ENCODE results near the gene KCMF1.

The KCMF1 gene

DNA sequence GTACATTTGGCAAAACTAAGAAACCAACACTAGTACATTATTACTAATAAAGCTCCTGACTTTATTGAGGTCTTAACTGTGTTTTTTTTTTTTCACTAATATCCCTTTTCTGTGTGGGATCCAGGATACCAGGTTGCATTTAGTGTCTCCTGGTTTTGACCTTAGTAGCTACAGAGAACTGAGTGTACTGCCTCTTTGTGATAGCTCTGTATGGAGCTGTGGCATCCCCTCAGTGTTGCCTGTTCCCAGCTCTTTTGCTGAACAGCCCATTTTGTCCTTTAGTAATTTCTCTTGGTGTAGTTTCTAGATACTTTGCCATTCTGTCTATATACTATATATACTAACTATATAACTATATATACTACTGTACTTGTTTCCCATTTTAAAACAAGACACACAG lies 31.6 kb downstream of the KCMF1 start:
- Histone ChIP-seq H3K36me3 (ENCODE audit: low read length) (no peaks in the 10 kb centered on the region), H4K20me1 (ENCODE audit: low read depth, low read length) (0 out of 2 replicates have a peak, but pooled peaks cover 9% of the 10 kb centered on the region)

DNA sequence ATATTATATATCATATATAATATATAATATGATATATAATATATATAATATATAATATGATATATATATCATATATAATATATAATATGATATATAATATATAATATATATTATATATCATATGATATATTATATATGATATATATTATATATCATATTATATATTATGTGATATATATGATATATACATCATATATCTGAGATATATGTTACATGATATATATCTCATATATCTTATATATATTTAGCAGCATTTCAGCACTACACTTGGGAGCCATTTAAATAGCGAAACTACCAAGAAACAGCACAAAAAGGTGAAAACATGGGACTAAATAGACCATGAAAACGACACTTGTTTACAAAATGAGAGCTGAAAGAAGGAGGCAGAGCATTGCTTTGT lies 37.3 kb downstream of the KCMF1 start:
- peaks cover 14% of the 10 kb centered on the region for H4K20me1 ChIP-seq (ENCODE audit: low read depth, low read length)
- H3F3A ChIP-seq (ENCODE audit: insufficient read depth): no peaks in the 10 kb centered on the region
- H3K9me2 ChIP-seq (replicated peaks; ENCODE audit: insufficient read depth, low read length): no peaks in the 10 kb centered on the region
- no peak overlapping the region for H3K27ac ChIP-seq (ENCODE audit: low read depth, low read length)
- no peaks in the 10 kb centered on the region for H3K9me3 ChIP-seq (ENCODE audit: insufficient read depth, low read length)
- peaks cover 94% of the 10 kb centered on the region for H3K79me2 ChIP-seq (ENCODE audit: insufficient read depth, low read length)
- no peak overlapping the region for H2AFZ ChIP-seq (ENCODE audit: low read depth, low read length, severe bottlenecking)
- no peaks in the 10 kb centered on the region for H3K36me3 ChIP-seq (ENCODE audit: low read length)
- no peak overlapping the region for H3K9ac ChIP-seq (ENCODE audit: low read length)
- H3K27me3 ChIP-seq (ENCODE audit: low read length): no peaks in the 10 kb centered on the region
- no peak overlapping the region for H3K4me2 ChIP-seq (ENCODE audit: low read depth, low read length, poor library complexity, severe bottlenecking)
- TF ChIP-seq EZH2phosphoT487 (conservative IDR thresholded peaks at IDR 0.05; ENCODE audit: low read length): no peak
- H3K4me3 ChIP-seq (ENCODE audit: insufficient read depth, low read length, poor library complexity, severe bottlenecking): no peak overlapping the region

More for the DNA sequence above, 31.6 kb downstream of the KCMF1 start:
- Histone ChIP-seq H3K79me2 (ENCODE audit: insufficient read depth, low read length) (peaks cover 96% of the 10 kb centered on the region), H3F3A (ENCODE audit: insufficient read depth) (no peaks in the 10 kb centered on the region), H3K27me3 (ENCODE audit: low read length) (no peaks in the 10 kb centered on the region), H2AFZ (ENCODE audit: low read depth, low read length, severe bottlenecking) (no peak overlapping the region), H3K4me3 (ENCODE audit: insufficient read depth, low read length, poor library complexity, severe bottlenecking) (no peak overlapping the region), H3K9ac (ENCODE audit: low read length) (no peak overlapping the region), H3K9me3 (ENCODE audit: insufficient read depth, low read length) (no peaks in the 10 kb centered on the region), H3K9me2 (replicated peaks; ENCODE audit: insufficient read depth, low read length) (no peaks in the 10 kb centered on the region), H3K27ac (ENCODE audit: low read depth, low read length) (no peak overlapping the region), H3K4me2 (ENCODE audit: low read depth, low read length, poor library complexity, severe bottlenecking) (no peak overlapping the region)
- no peak for TF ChIP-seq EZH2phosphoT487 (conservative IDR thresholded peaks at IDR 0.05; ENCODE audit: low read length)
- TF ChIP-seq, protein P1, sequence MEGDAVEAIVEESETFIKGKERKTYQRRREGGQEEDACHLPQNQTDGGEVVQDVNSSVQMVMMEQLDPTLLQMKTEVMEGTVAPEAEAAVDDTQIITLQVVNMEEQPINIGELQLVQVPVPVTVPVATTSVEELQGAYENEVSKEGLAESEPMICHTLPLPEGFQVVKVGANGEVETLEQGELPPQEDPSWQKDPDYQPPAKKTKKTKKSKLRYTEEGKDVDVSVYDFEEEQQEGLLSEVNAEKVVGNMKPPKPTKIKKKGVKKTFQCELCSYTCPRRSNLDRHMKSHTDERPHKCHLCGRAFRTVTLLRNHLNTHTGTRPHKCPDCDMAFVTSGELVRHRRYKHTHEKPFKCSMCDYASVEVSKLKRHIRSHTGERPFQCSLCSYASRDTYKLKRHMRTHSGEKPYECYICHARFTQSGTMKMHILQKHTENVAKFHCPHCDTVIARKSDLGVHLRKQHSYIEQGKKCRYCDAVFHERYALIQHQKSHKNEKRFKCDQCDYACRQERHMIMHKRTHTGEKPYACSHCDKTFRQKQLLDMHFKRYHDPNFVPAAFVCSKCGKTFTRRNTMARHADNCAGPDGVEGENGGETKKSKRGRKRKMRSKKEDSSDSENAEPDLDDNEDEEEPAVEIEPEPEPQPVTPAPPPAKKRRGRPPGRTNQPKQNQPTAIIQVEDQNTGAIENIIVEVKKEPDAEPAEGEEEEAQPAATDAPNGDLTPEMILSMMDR (IDR thresholded peaks at IDR 0.05; ENCODE audit: insufficient read depth, low read length, poor library complexity, severe bottlenecking): no peak

DNA sequence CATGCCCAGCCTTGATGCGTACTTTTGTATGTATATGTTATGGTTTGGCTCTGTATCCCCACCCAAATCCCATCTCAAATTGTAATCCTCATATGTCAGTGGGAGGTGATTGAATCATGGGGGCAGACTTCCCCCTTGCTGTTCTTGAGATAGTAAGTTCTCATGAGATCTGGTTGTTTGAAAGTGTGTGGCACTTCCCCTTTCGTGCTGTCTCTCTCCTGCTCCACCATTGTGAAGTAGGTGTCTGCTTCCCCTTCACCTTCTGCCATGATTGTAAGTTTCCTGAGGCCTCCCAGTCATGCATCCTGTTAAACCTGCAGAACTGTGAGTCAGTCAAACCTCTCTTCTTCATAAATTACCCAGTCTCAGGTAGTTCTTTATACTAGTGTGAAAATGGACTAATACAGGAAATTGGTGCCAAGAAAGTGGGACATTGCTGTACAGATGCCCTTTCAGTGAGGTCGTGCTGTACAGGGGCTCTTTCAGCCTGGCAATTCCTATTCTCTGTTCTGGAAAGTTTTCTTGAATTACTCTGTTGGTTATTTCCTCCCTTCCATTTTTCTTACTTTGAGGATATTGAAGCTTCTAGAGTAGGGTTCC lies 38.2 kb downstream of the KCMF1 start:
- TF ChIP-seq, protein P1 (IDR thresholded peaks at IDR 0.05; ENCODE audit: insufficient read depth, low read length, poor library complexity, severe bottlenecking): no peak
- TF ChIP-seq EZH2phosphoT487 (conservative IDR thresholded peaks at IDR 0.05; ENCODE audit: low read length): no peak
- peaks cover 14% of the 10 kb centered on the region for H4K20me1 ChIP-seq (ENCODE audit: low read depth, low read length)

DNA sequence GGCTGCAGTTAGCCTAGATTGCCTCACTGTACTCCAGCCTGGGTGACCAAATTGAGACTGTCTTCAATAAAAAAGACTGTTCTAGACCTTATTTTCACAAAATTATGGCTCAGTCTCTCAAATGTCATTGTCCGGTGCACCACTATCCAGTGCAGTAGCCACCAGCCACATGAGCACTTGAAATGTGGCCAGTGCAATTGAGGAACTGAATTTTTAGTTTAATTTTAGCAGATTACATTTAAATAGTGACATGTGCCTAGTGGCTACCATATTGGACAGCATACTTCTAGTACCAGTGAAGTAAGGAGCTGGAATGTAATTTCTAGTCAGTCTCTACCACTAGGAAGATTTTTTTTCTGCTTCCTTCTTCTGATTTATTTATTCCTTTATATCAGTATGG lies 39.4 kb downstream of the KCMF1 start:
- no peak overlapping the region for H3K9ac ChIP-seq (ENCODE audit: low read length)
- no peaks in the 10 kb centered on the region for H3K27me3 ChIP-seq (ENCODE audit: low read length)
- TF ChIP-seq EZH2phosphoT487 (conservative IDR thresholded peaks at IDR 0.05; ENCODE audit: low read length): no peak
- TF ChIP-seq, protein P1 (IDR thresholded peaks at IDR 0.05; ENCODE audit: insufficient read depth, low read length, poor library complexity, severe bottlenecking): no peak
- H3K27ac ChIP-seq (ENCODE audit: low read depth, low read length): no peak overlapping the region
- H3F3A ChIP-seq (ENCODE audit: insufficient read depth): peaks cover 8% of the 10 kb centered on the region; the same call in 1 of the 2 replicates
- H3K4me3 ChIP-seq (ENCODE audit: insufficient read depth, low read length, poor library complexity, severe bottlenecking): no peak overlapping the region
- peaks cover 18% of the 10 kb centered on the region for H4K20me1 ChIP-seq (ENCODE audit: low read depth, low read length)
- H3K79me2 ChIP-seq (ENCODE audit: insufficient read depth, low read length): peaks cover 97% of the 10 kb centered on the region
- no peaks in the 10 kb centered on the region for H3K9me2 ChIP-seq (replicated peaks; ENCODE audit: insufficient read depth, low read length)
- H3K4me2 ChIP-seq (ENCODE audit: low read depth, low read length, poor library complexity, severe bottlenecking): no peak overlapping the region
- H3K9me3 ChIP-seq (ENCODE audit: insufficient read depth, low read length): no peaks in the 10 kb centered on the region
- H2AFZ ChIP-seq (ENCODE audit: low read depth, low read length, severe bottlenecking): no peak overlapping the region
- H3K36me3 ChIP-seq (ENCODE audit: low read length): no peaks in the 10 kb centered on the region

More for the DNA sequence above, 38.2 kb downstream of the KCMF1 start:
- Histone ChIP-seq H3K9ac (ENCODE audit: low read length) (no peak overlapping the region), H3K4me3 (ENCODE audit: insufficient read depth, low read length, poor library complexity, severe bottlenecking) (no peak overlapping the region), H3K36me3 (ENCODE audit: low read length) (no peaks in the 10 kb centered on the region), H2AFZ (ENCODE audit: low read depth, low read length, severe bottlenecking) (no peak overlapping the region), H3K4me2 (ENCODE audit: low read depth, low read length, poor library complexity, severe bottlenecking) (no peak overlapping the region), H3K9me2 (replicated peaks; ENCODE audit: insufficient read depth, low read length) (no peaks in the 10 kb centered on the region), H3F3A (ENCODE audit: insufficient read depth) (0 out of 2 replicates have a peak, but pooled peaks cover 3% of the 10 kb centered on the region), H3K27ac (ENCODE audit: low read depth, low read length) (no peak overlapping the region), H3K79me2 (ENCODE audit: insufficient read depth, low read length) (peaks cover 94% of the 10 kb centered on the region), H3K27me3 (ENCODE audit: low read length) (no peaks in the 10 kb centered on the region), H3K9me3 (ENCODE audit: insufficient read depth, low read length) (no peaks in the 10 kb centered on the region)
